Iris pigment epithelial cell (primary cell): ENCODE measurements around the gene ANO7.

Experiments used
- DNase-seq: peaks from one replicate; pipeline ENCODE4 v3.0.0-alpha.2; 2011; ENCODE audit warnings: low read depth

ANO7 gene

GRCh38 chr2:241188361-241189092 is at the start of gene ANO7:
Gene ANO7, plus strand, starts transcription at chr2:241188677. Its CDS starts 1,387 bp downstream, at chr2:241190064.
- no peak for DNase-seq

- DNase-seq = no peak
Measured at GRCh38 chr2:241139531-241140444, 48.7 kb upstream of the ANO7 start.

GRCh38 chr2:241140445-241140840 is 48.0 kb upstream of the ANO7 start:
- no peak for DNase-seq

- no peak for DNase-seq
Measured at GRCh38 chr2:241141214-241141770, 47.2 kb upstream of the ANO7 start.

- no peak for DNase-seq
Measured at GRCh38 chr2:241142063-241142462, 46.4 kb upstream of the ANO7 start.

GRCh38 chr2:241142593-241142992 is 45.9 kb upstream of the ANO7 start:
- DNase-seq = no peak

GRCh38 chr2:241146286-241146685 is 42.2 kb upstream of the ANO7 start:
- DNase-seq = no peak

GRCh38 chr2:241147336-241147735 is 41.1 kb upstream of the ANO7 start:
- DNase-seq = no peak

- DNase-seq = no peak
Measured at GRCh38 chr2:241148239-241148638, 40.2 kb upstream of the ANO7 start.

- DNase-seq = peak; percentile 97
Measured at GRCh38 chr2:241148891-241149674, 39.4 kb upstream of the ANO7 start, which contains the start of gene PASK. Gene PASK, minus strand, starts transcription at chr2:241149472. Its CDS starts 6,440 bp downstream, at chr2:241143032.

GRCh38 chr2:241149675-241149924 is 38.9 kb upstream of the ANO7 start:
- DNase-seq = no peak

GRCh38 chr2:241149925-241150659 is 38.4 kb upstream of the ANO7 start, which contains the start of gene PPP1R7:
Gene PPP1R7, plus strand, starts transcription at chr2:241150467. Its CDS starts 29 bp downstream, at chr2:241150496.
- peak; percentile 94 for DNase-seq

- DNase-seq = no peak
Measured at GRCh38 chr2:241150660-241151530, 37.6 kb upstream of the ANO7 start.

GRCh38 chr2:241151934-241152660 is 36.4 kb upstream of the ANO7 start:
- DNase-seq = no peak

GRCh38 chr2:241153616-241154015 is 34.9 kb upstream of the ANO7 start:
- DNase-seq = peak; percentile 45

GRCh38 chr2:241154915-241155314 is 33.6 kb upstream of the ANO7 start:
- no peak for DNase-seq

- DNase-seq = no peak
Measured at GRCh38 chr2:241155936-241156335, 32.5 kb upstream of the ANO7 start.

- DNase-seq = no peak
Measured at GRCh38 chr2:241156971-241157441, 31.5 kb upstream of the ANO7 start.

- DNase-seq = peak; percentile 64
Measured at GRCh38 chr2:241157841-241158545, 30.5 kb upstream of the ANO7 start.
